Trophoblast cell (in vitro differentiated cells and primary cell): ENCODE results near the gene BSPH1.

Experiments
- DNase-seq, 2 donors: peaks; one replicate each; pipeline ENCODE4 v3.0.0-alpha.2; 2016
- H2AFZ ChIP-seq: 2 replicates; pipeline ENCODE4 v1.6.1; 2013; ENCODE audit warnings: low read length, moderate library complexity, mild to moderate bottlenecking; ENCODE audit not compliant: insufficient read depth, poor library complexity
- H2AK5ac ChIP-seq: 2 replicates; pipeline ENCODE4 v1.6.1; 2013; ENCODE audit warnings: mild to moderate bottlenecking, low read length
- H2BK120ac ChIP-seq: 2 replicates; pipeline ENCODE4 v1.6.1; 2013; ENCODE audit warnings: low read length, mild to moderate bottlenecking, moderate library complexity; ENCODE audit not compliant: insufficient read depth, poor library complexity
- H2BK12ac ChIP-seq: 2 replicates; pipeline ENCODE4 v1.6.1; 2013; ENCODE audit warnings: mild to moderate bottlenecking, low read length, moderate library complexity
- H2BK5ac ChIP-seq: 2 replicates; pipeline ENCODE4 v1.6.1; 2013; ENCODE audit warnings: low read length, low read depth, moderate library complexity, mild to moderate bottlenecking; ENCODE audit not compliant: poor library complexity
- H3K14ac ChIP-seq: 2 replicates; pipeline ENCODE4 v1.6.1; 2013; ENCODE audit warnings: mild to moderate bottlenecking, low read length
- H3K18ac ChIP-seq: 2 replicates; pipeline ENCODE4 v1.6.1; 2013; ENCODE audit warnings: mild to moderate bottlenecking, low read length
- H3K23ac ChIP-seq: 2 replicates; pipeline ENCODE4 v1.6.1; 2013; ENCODE audit warnings: low read length
- H3K27ac ChIP-seq: 2 replicates; pipeline ENCODE4 v1.5.1; 2013; ENCODE audit warnings: low read depth, mild to moderate bottlenecking, inconsistent platforms, low read length, moderate library complexity
- H3K27me3 ChIP-seq: 2 replicates; pipeline ENCODE4 v1.6.1; 2013; ENCODE audit warnings: inconsistent platforms, mild to moderate bottlenecking, low read length, moderate library complexity; ENCODE audit not compliant: insufficient read depth
- H3K36me3 ChIP-seq, 2 experiments: 1 replicate in 1 of 2; 2 replicates in 1 of 2; pipeline ENCODE4 v1.6.1; 2013; ENCODE audit warnings: low read length in 2 of 2, mild to moderate bottlenecking in 2 of 2, moderate library complexity in 1 of 2; ENCODE audit not compliant: insufficient read depth in 2 of 2, control insufficient read depth in 1 of 2
- H3K4ac ChIP-seq: 2 replicates; pipeline ENCODE4 v1.6.1; 2013; ENCODE audit warnings: low read depth, mild to moderate bottlenecking, low read length, moderate library complexity
- H3K4me1 ChIP-seq, 2 experiments: 1 replicate in 1 of 2; 2 replicates in 1 of 2; pipeline ENCODE4 v1.6.1; 2013; ENCODE audit warnings: low read length in 2 of 2, mild to moderate bottlenecking in 2 of 2, moderate library complexity in 1 of 2; ENCODE audit not compliant: insufficient read depth in 2 of 2, control insufficient read depth in 1 of 2
- H3K4me2 ChIP-seq: 2 replicates; pipeline ENCODE4 v1.6.1; 2013; ENCODE audit warnings: inconsistent platforms, mild to moderate bottlenecking, low read length, moderate library complexity
- H3K4me3 ChIP-seq: 2 replicates; pipeline ENCODE4 v1.5.1; 2013; ENCODE audit warnings: mild to moderate bottlenecking, low read depth, low read length, inconsistent platforms
- H3K79me1 ChIP-seq: one replicate; pipeline ENCODE4 v1.6.1; 2013; ENCODE audit warnings: low read length
- H3K79me2 ChIP-seq: 2 replicates; pipeline ENCODE4 v1.6.1; 2013; ENCODE audit warnings: low read length, mild to moderate bottlenecking; ENCODE audit not compliant: control insufficient read depth, insufficient read depth, poor library complexity
- H3K9ac ChIP-seq: 2 replicates; pipeline ENCODE4 v1.6.1; 2013; ENCODE audit warnings: mild to moderate bottlenecking, low read length
- H3K9me3 ChIP-seq: 2 replicates; pipeline ENCODE4 v1.6.1; 2013; ENCODE audit warnings: low read depth, mild to moderate bottlenecking, control low read depth, inconsistent platforms, low read length; ENCODE audit not compliant: insufficient read depth
- H4K12ac ChIP-seq: 2 replicates; pipeline ENCODE4 v1.6.1; 2013; ENCODE audit warnings: low read depth, mild to moderate bottlenecking, low read length, moderate library complexity
- H4K8ac ChIP-seq: 2 replicates; pipeline ENCODE4 v1.6.1; 2013; ENCODE audit warnings: low read depth, mild to moderate bottlenecking, low read length, moderate library complexity
- H4K91ac ChIP-seq: one replicate; pipeline ENCODE4 v1.6.1; 2013; ENCODE audit warnings: low read depth, mild to moderate bottlenecking, low read length, moderate library complexity
- WGBS: extraction: QIAGEN DNeasy Blood & Tissue Kit; methylation state at CpG from one replicate; pipeline ENCODE4 v1.1.7; 2013; ENCODE audit warnings: missing lambda C conversion rate; ENCODE audit not compliant: insufficient read length, insufficient coverage; ENCODE audit errors: extremely low coverage; 5-methylcytosine and 5-hydroxymethylcytosine counted together

Gene BSPH1

GRCh38 chr19:48000846-48001245 lies 8.9 kb upstream of the BSPH1 start:
- Histone ChIP-seq H2BK120ac (no peak overlapping the region), H3K79me1 (no peaks in the 10 kb centered on the region), H3K4ac (no peak overlapping the region), H2AK5ac (no peak overlapping the region), H3K4me3 (no peak overlapping the region), H3K9me3 (peaks cover 5% of the 10 kb centered on the region), H3K14ac (no peak overlapping the region), H3K36me3 (no peaks in the 10 kb centered on the region), H3K27me3 (no peaks in the 10 kb centered on the region), H4K91ac (no peak overlapping the region), H3K4me1 (no peaks in the 10 kb centered on the region), H3K23ac (no peak overlapping the region), H3K79me2 (no peaks in the 10 kb centered on the region), H3K9ac (no peak overlapping the region), H2BK12ac (no peak overlapping the region), H3K27ac (no peak overlapping the region), H2AFZ (no peak overlapping the region), H4K12ac (no peak overlapping the region), H2BK5ac (no peak overlapping the region), H3K4me2 (no peak overlapping the region), H4K8ac (no peak overlapping the region), H3K18ac (no peak overlapping the region)
- WGBS, result no CpG with 5 or more reads among the region's 6 CpGs
- peak; percentile 97 for DNase-seq

- no peak overlapping the region for H3K27ac ChIP-seq
- no peaks in the 10 kb centered on the region for H3K27me3 ChIP-seq
- no peaks in the 10 kb centered on the region for H3K4me1 ChIP-seq
- H4K91ac ChIP-seq, result no peak overlapping the region
- no peak overlapping the region for H3K23ac ChIP-seq
- DNase-seq, result peak; percentile 71
- no peak overlapping the region for H2AFZ ChIP-seq
- H4K8ac ChIP-seq, result no peak overlapping the region
- no peak overlapping the region for H2BK5ac ChIP-seq
- H4K12ac ChIP-seq, result no peak overlapping the region
- H3K18ac ChIP-seq, result no peak overlapping the region
- no peak overlapping the region for H3K4me2 ChIP-seq
- H2AK5ac ChIP-seq, result no peak overlapping the region
- no peaks in the 10 kb centered on the region for H3K79me1 ChIP-seq
- no peak overlapping the region for H3K4me3 ChIP-seq
- H3K4ac ChIP-seq, result no peak overlapping the region
- WGBS, result no CpG with 5 or more reads among the region's 6 CpGs
- H2BK12ac ChIP-seq, result no peak overlapping the region
- H2BK120ac ChIP-seq, result no peak overlapping the region
- no peak overlapping the region for H3K9ac ChIP-seq
- no peaks in the 10 kb centered on the region for H3K36me3 ChIP-seq
- peaks cover 5% of the 10 kb centered on the region for H3K9me3 ChIP-seq
- no peaks in the 10 kb centered on the region for H3K79me2 ChIP-seq
- H3K14ac ChIP-seq, result no peak overlapping the region
These were observed 6.8 kb upstream of the BSPH1 start for GRCh38 chr19:47998800-47999199.

DNA sequence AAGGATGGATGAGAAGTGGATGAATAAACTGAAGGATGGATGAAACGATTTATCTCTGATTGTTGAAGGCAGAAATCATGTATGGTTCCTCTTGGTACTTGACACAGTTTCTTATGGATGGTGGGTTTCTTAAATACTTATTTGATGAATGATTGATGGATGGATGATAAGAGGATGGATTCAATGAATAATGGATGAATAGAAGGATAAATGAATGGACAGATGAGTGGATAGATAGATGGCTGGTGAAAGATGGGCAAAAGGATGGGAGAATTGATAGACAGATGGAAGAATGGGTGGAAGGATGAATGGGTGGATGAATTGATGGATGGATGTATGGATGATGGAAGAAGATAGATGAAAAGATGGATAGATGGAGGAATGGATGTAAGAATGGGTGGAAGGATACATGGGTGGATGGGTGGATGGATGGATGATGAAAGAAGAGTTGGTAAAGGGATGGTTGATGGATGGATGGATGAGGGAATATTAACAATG lies 4.3 kb upstream of the BSPH1 start:
- no peak overlapping the region for H3K14ac ChIP-seq
- no peak overlapping the region for H4K91ac ChIP-seq
- no peak overlapping the region for H3K23ac ChIP-seq
- H3K79me1 ChIP-seq, result no peaks in the 10 kb centered on the region
- no peak overlapping the region for H3K18ac ChIP-seq
- H4K8ac ChIP-seq, result no peak overlapping the region
- H3K27ac ChIP-seq, result no peak overlapping the region
- no peaks in the 10 kb centered on the region for H3K36me3 ChIP-seq
- no peak overlapping the region for H2BK120ac ChIP-seq
- H3K9me3 ChIP-seq, result peaks cover 5% of the 10 kb centered on the region
- no peak overlapping the region for H3K4me3 ChIP-seq
- no peak overlapping the region for H2AFZ ChIP-seq
- no peak for DNase-seq
- no peaks in the 10 kb centered on the region for H3K4me1 ChIP-seq
- no CpG with 5 or more reads among the region's 1 CpG for WGBS
- H3K4me2 ChIP-seq, result no peak overlapping the region
- no peak overlapping the region for H3K9ac ChIP-seq
- H2BK12ac ChIP-seq, result no peak overlapping the region
- no peaks in the 10 kb centered on the region for H3K27me3 ChIP-seq
- H2BK5ac ChIP-seq, result no peak overlapping the region
- no peak overlapping the region for H2AK5ac ChIP-seq
- no peak overlapping the region for H3K4ac ChIP-seq
- no peak overlapping the region for H4K12ac ChIP-seq
- no peaks in the 10 kb centered on the region for H3K79me2 ChIP-seq

DNA sequence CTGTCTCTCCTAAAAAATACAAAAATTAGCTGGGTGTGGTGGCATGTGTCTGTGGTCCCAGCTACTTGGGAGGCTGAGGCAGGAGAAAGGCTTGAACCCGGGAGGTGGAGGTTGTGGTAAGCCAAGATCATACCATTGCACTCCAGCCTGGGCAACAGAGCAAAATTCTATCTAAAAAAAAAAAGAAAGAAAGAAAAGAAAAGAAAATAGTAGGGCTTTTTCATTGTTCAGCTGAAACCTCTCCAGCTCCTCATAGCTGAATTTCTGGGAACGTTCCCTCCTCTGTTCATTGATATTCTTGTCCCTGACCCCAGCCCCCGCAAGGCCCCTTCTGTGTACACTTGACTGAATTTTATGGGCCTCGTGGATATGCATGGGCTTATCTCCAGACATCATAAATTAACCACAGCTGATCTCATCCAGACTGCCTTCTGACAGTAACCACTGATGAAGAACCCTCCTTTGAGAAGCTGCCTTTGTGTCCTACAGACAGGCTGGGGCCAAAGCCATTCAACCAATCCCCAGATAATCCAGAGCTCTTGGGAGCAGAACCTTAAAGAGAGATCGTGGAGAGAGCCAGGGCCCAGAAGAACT lies 2.3 kb upstream of the BSPH1 start, which contains the start of gene ELSPBP1:
Gene ELSPBP1 (plus strand): TSS at position 424 of the 594 bp plus-strand sequence. CDS start 14,036 bp downstream, outside the sequence.
- no peaks in the 10 kb centered on the region for H3K27me3 ChIP-seq

More for the DNA sequence above, 2.3 kb upstream of the BSPH1 start, which contains the start of gene ELSPBP1:
- H4K12ac ChIP-seq, result no peak within 1 kb of the TSS
- H4K91ac ChIP-seq, result no peak within 1 kb of the TSS
- H3K18ac ChIP-seq, result no peak within 1 kb of the TSS
- no peak within 1 kb of the TSS for H3K23ac ChIP-seq
- H2BK5ac ChIP-seq, result no peak within 1 kb of the TSS
- no CpG with 5 or more reads among the region's 5 CpGs for WGBS
- H3K79me1 ChIP-seq, result no peaks in the 10 kb centered on the region
- no peak within 1 kb of the TSS for H3K4me3 ChIP-seq
- no peak for DNase-seq
- H3K9ac ChIP-seq, result no peak within 1 kb of the TSS
- H2AK5ac ChIP-seq, result no peak within 1 kb of the TSS
- no peaks in the 10 kb centered on the region for H3K36me3 ChIP-seq
- H3K79me2 ChIP-seq, result no peaks in the 10 kb centered on the region
- no peaks in the 10 kb centered on the region for H3K4me1 ChIP-seq
- no peak within 1 kb of the TSS for H4K8ac ChIP-seq
- no peak within 1 kb of the TSS for H2BK120ac ChIP-seq
- H3K14ac ChIP-seq, result no peak within 1 kb of the TSS
- H3K4me2 ChIP-seq, result no peak within 1 kb of the TSS
- peaks cover 2% of the 10 kb centered on the region for H3K9me3 ChIP-seq
- no peak within 1 kb of the TSS for H2BK12ac ChIP-seq
- no peak within 1 kb of the TSS for H3K4ac ChIP-seq
- no peak within 1 kb of the TSS for H3K27ac ChIP-seq
- no peak within 1 kb of the TSS for H2AFZ ChIP-seq
